ENCODE data around the gene PPP1R12C. TPM values are rescaled to one million over a fixed set of nuclear protein-coding genes. Genes with fewer than 3 reads are reported as not detected.

The PPP1R12C gene
- total RNA-seq, 4 donors from 2014 or later, result 43.5 to 288 (median 116) TPM

DNA sequence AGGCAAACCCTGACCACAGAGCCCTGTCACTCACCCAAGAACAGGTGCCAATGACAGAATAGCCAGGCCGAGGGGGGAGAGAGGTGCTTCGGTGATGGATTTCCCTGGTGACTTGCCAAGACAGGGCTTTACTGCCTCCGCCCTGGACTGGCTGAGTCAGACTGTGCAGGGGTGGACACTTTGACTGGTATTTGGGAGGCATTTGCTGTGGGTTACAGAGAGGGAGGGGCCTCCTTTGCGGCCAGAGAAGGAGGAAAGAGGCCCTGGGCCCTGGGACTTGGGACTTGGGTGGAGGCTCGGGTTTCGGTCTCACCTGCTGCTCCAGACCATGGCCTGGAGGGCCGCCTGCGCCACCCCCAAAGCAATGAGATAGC, 46.3 kb downstream of the PPP1R12C start:
- Histone ChIP-seq H3K27ac (no peak overlapping the region), H3K27me3 (peaks cover 0 to 27% of the 10 kb centered on the region in 2 donors), H3K4me3 (no peak overlapping the region), H3K36me3 (no peaks in the 10 kb centered on the region), H3K4me1 (no peaks in the 10 kb centered on the region), H3K9me3 (no peaks in the 10 kb centered on the region)
- intact Hi-C loops (cut with DNase I; ENCODE audit: low total_unique reads), result no loop called here
- TF ChIP-seq CTCF (IDR thresholded peaks at IDR 0.05), result no peak
- no peak for TF ChIP-seq POLR2A (IDR thresholded peaks at IDR 0.05)
- DNase-seq, result no peak

DNA sequence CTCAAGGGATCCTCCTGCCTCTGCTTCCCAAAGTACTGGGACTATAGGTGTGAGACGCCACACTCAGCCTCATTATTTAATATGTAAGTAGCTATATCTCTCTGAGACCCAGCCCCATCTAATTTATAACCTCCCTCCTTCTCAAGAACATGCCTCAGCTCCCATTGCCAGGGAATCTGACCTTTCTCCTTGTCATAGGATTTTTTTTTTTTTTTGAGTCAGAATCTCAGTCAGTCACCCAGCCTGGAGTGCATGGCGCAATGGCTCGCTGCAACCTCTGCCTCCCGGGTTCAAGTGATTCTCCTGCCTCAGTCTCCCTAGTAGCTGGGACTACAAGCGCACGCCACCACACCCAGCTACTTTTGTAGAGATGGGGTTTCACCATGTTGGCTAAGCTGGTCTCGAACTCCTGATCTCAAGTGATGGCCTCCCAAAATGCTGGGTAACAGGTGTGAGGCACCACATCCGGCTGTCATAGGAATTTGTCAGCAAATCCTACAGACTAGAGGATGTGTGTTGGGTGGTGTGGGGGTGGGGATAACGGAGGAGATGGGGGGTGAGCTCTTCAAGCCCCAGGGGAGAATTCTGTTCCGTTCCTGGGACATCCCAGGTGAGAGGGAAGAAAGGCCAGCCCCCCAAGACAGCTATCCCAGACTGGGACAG, 46.8 kb downstream of the PPP1R12C start:
- Histone ChIP-seq H3K4me3 (no peak overlapping the region), H3K9me3 (no peaks in the 10 kb centered on the region), H3K27ac (no peak overlapping the region), H3K27me3 (peaks cover 0 to 27% of the 10 kb centered on the region in 2 donors), H3K36me3 (no peaks in the 10 kb centered on the region), H3K4me1 (no peaks in the 10 kb centered on the region)
- TF ChIP-seq POLR2A (IDR thresholded peaks at IDR 0.05) (no peak), CTCF (IDR thresholded peaks at IDR 0.05) (no peak)
- DNase-seq, result no peak
- intact Hi-C loops (cut with DNase I; ENCODE audit: low total_unique reads), result no loop called here

- peaks cover 0 to 27% of the 10 kb centered on the region in 2 donors for H3K27me3 ChIP-seq
- no peak for TF ChIP-seq CTCF (IDR thresholded peaks at IDR 0.05)
- TF ChIP-seq POLR2A (IDR thresholded peaks at IDR 0.05), result no peak
- H3K27ac ChIP-seq, result no peak overlapping the region
- no peaks in the 10 kb centered on the region for H3K4me1 ChIP-seq
- intact Hi-C loops (cut with DNase I; ENCODE audit: low total_unique reads), result no loop called here
- H3K9me3 ChIP-seq, result no peaks in the 10 kb centered on the region
- no peak overlapping the region for H3K4me3 ChIP-seq
- no peaks in the 10 kb centered on the region for H3K36me3 ChIP-seq
- DNase-seq, result no peak
These were observed 47.6 kb downstream of the PPP1R12C start for GRCh38 chr19:55069865-55070197.

DNA sequence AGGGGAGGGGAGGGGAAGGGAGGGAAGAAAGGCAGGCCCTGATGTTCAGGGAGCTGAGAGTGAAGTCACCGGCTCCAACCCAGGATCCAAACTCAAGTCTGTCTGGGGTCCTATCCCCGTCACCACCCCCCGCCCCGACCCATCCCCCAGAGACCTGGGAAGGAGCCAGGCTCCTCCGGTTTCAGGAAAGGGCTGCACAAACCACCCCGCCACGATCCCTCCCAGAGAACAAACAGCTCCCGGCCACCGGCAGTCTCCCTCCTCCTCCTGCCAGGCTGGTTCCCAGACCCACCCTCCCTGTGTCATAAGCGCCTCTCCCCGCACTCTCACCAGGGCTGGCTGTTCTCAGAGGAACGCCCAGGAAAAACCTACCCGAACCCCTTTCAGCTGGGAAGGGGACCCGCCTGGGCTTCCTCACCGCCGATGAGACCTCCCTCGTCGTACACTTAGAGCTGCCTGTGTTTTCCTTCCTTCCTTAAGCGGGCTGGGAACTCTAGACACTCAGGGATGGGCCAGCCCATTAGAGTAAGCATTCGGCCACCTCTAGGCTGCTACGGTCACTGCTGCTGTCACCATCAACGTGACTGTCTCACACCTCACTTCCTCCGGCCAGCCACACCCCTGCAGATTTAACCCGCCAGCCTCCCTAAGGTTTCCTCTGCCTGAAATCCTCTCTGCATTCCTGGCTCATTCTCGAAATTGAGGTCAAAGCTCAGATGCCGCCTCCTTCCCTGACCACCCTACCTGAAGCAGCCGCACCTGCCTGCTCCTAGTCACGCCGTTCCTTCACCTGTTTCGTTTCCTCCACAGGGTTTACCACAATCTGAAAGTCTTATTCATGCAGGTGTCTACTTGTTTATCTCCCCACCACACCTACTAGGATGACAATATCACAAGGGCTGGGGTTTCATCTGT, 48.2 kb downstream of the PPP1R12C start:
- H3K9me3 ChIP-seq, result no peaks in the 10 kb centered on the region
- no peaks in the 10 kb centered on the region for H3K4me1 ChIP-seq
- no peak overlapping the region for H3K27ac ChIP-seq
- peaks cover 0 to 27% of the 10 kb centered on the region in 2 donors for H3K27me3 ChIP-seq
- no peak for TF ChIP-seq POLR2A (IDR thresholded peaks at IDR 0.05)
- TF ChIP-seq CTCF (IDR thresholded peaks at IDR 0.05), result no peak
- no peak for DNase-seq
- intact Hi-C loops (cut with DNase I; ENCODE audit: low total_unique reads), result no loop called here
- H3K36me3 ChIP-seq, result no peaks in the 10 kb centered on the region
- no peak overlapping the region for H3K4me3 ChIP-seq

- Histone ChIP-seq H3K27me3 (peaks cover 0 to 27% of the 10 kb centered on the region in 2 donors), H3K4me1 (no peaks in the 10 kb centered on the region), H3K36me3 (no peaks in the 10 kb centered on the region), H3K9me3 (no peaks in the 10 kb centered on the region), H3K4me3 (no peak overlapping the region), H3K27ac (no peak overlapping the region)
- intact Hi-C loops (cut with DNase I; ENCODE audit: low total_unique reads), result no loop called here
- TF ChIP-seq CTCF (IDR thresholded peaks at IDR 0.05) (no peak), POLR2A (IDR thresholded peaks at IDR 0.05) (no peak)
- DNase-seq, result no peak
These were observed 49.6 kb downstream of the PPP1R12C start for GRCh38 chr19:55067869-55068268.

Measured in uterus (tissue), 4 donors.